Type B pancreatic cell (in vitro differentiated cells): Measurements from ENCODE around the gene TMEM107. TPM values are rescaled to one million over a fixed set of nuclear protein-coding genes. Genes with fewer than 3 reads are reported as not detected.
A peak's percentile ranks its signal among the peaks of the same experiment; 100 is the strongest.

Experiments used
- DNase-seq: peaks from one replicate; pipeline ENCODE4 v3.0.0; 2021; ENCODE audit warnings: mixed read lengths; ENCODE audit not compliant: unreplicated experiment; ENCODE audit errors: extremely low spot score
- H3K27ac Mint-ChIP-seq: 2 replicates; pipeline ENCODE4 v1.8.0; 2021; ENCODE audit warnings: mild to moderate bottlenecking, mixed read lengths
- H3K27me3 Mint-ChIP-seq: 2 replicates; pipeline ENCODE4 v1.8.0; 2021; ENCODE audit warnings: mixed read lengths
- H3K36me3 Mint-ChIP-seq: 2 replicates; pipeline ENCODE4 v1.8.0; 2021; ENCODE audit warnings: mixed read lengths
- H3K4me1 Mint-ChIP-seq: one replicate; pipeline ENCODE4 v1.8.0; 2021; ENCODE audit warnings: mixed read lengths; ENCODE audit not compliant: unreplicated experiment
- H3K4me3 Mint-ChIP-seq: 2 replicates; pipeline ENCODE4 v1.8.0; 2021; ENCODE audit warnings: mild to moderate bottlenecking, mixed read lengths
- H3K9me3 Mint-ChIP-seq: 2 replicates; pipeline ENCODE4 v1.8.0; 2021; ENCODE audit warnings: mixed read lengths
- CTCF ChIP-seq: fragments of 200-600 bp; sonication (generic); conservative IDR thresholded peaks from 2 replicates; pipeline ENCODE4 v1.5.0; 2021; ENCODE audit warnings: antibody characterized with exemption, mild to moderate bottlenecking
- total RNA-seq: library from RNA; stranded (reverse); gene quantifications from 2 replicates; pipeline ENCODE4 v1.2.1, GENCODE V29; 2021; ENCODE audit warnings: low replicate concordance

TMEM107 gene
- total RNA-seq, 1 donor from 2014 or later: 22.1 TPM

GRCh38 chr17:8209907-8210760, 34.0 kb upstream of the TMEM107 start, which contains the start of gene AURKB:
Gene AURKB (minus strand): TSS chr17:8210575. CDS start chr17:8210224, 351 bp downstream.
- H3K9me3 Mint-ChIP-seq: no peaks in the 10 kb centered on the region
- H3K4me1 Mint-ChIP-seq: peaks cover 9% of the 10 kb centered on the region
- peak within 1 kb of the TSS; percentile 99 for H3K4me3 Mint-ChIP-seq
- TF ChIP-seq CTCF: no peak
- peaks cover 7% of the 10 kb centered on the region for H3K36me3 Mint-ChIP-seq
- H3K27me3 Mint-ChIP-seq: peaks cover 3% of the 10 kb centered on the region
- DNase-seq: peak; percentile 94
- peak within 1 kb of the TSS; percentile 94 for H3K27ac Mint-ChIP-seq

- no peaks in the 10 kb centered on the region for H3K9me3 Mint-ChIP-seq
- no peak for DNase-seq
- no peak for TF ChIP-seq CTCF
- no peaks in the 10 kb centered on the region for H3K27me3 Mint-ChIP-seq
- peaks cover 9% of the 10 kb centered on the region for H3K4me1 Mint-ChIP-seq
- H3K36me3 Mint-ChIP-seq: peaks cover 15% of the 10 kb centered on the region
- peak overlapping the region; percentile 15 for H3K4me3 Mint-ChIP-seq
- no peak overlapping the region for H3K27ac Mint-ChIP-seq
Observed at GRCh38 chr17:8206536-8206935, 30.4 kb upstream of the TMEM107 start.

GRCh38 chr17:8204761-8205555, 28.8 kb upstream of the TMEM107 start:
- Mint-ChIP-seq H3K4me3 (no peak overlapping the region), H3K36me3 (peaks cover 18% of the 10 kb centered on the region), H3K4me1 (peaks cover 3% of the 10 kb centered on the region), H3K27me3 (peaks cover 3% of the 10 kb centered on the region), H3K27ac (no peak overlapping the region), H3K9me3 (peaks cover 3% of the 10 kb centered on the region)
- DNase-seq: no peak
- no peak for TF ChIP-seq CTCF

GRCh38 chr17:8192070-8192815, 16.1 kb upstream of the TMEM107 start:
- H3K27ac Mint-ChIP-seq: no peak overlapping the region
- no peaks in the 10 kb centered on the region for H3K9me3 Mint-ChIP-seq
- DNase-seq: no peak
- no peaks in the 10 kb centered on the region for H3K27me3 Mint-ChIP-seq
- H3K4me3 Mint-ChIP-seq: no peak overlapping the region
- H3K36me3 Mint-ChIP-seq: no peaks in the 10 kb centered on the region
- peaks cover 14% of the 10 kb centered on the region for H3K4me1 Mint-ChIP-seq
- TF ChIP-seq CTCF: no peak

- peaks cover 9% of the 10 kb centered on the region for H3K4me1 Mint-ChIP-seq
- DNase-seq: no peak
- H3K4me3 Mint-ChIP-seq: no peak overlapping the region
- TF ChIP-seq CTCF: no peak
- H3K27ac Mint-ChIP-seq: peak overlapping the region; percentile 88
- H3K9me3 Mint-ChIP-seq: no peaks in the 10 kb centered on the region
- H3K27me3 Mint-ChIP-seq: no peaks in the 10 kb centered on the region
- no peaks in the 10 kb centered on the region for H3K36me3 Mint-ChIP-seq
Observed at GRCh38 chr17:8190506-8190905, 14.3 kb upstream of the TMEM107 start.
